K562 (cell line): ENCODE results near the gene ADAM10. TPM values are rescaled to one million over a fixed set of nuclear protein-coding genes. Genes with fewer than 3 reads are reported as not detected.

ENCODE experiments used
- ATAC-seq: fragments of 200-7000 bp; cut with Tn5 transposase; 3 replicates; pipeline ENCODE4 v1.9.1; 2020; ENCODE audit warnings: moderate library complexity
- BruUV-seq: library from RNA; stranded (reverse); fragments of 400-500 nt; replicated peaks from 2 replicates; lab custom pipeline; 2021; lab: Mats Ljungman, UMichigan
- CTCF ChIA-PET: fragments of 300-600 bp; formaldehyde crosslinking; extraction: SDS; loops from one replicate; lab custom pipeline; 2021; ENCODE audit warnings: low intra/inter-chr PET ratio; lab: Yijun Ruan, JAX
- POLR2A ChIA-PET: fragments of 300-600, 350-650 bp; sonication (Branson Sonifier 250); formaldehyde crosslinking; extraction: SDS; loops from one replicate; lab custom pipeline; 2021; ENCODE audit warnings: antibody characterized with exemption, inconsistent platforms; lab: Yijun Ruan, JAX
- DNase-seq, 4 experiments: peaks; one replicate each; pipeline versions ENCODE4 v3.0.0 to v3.0.0-alpha.2; 2011 to 2018; ENCODE audit warnings: low spot score in 3 of 4, mixed read lengths in 3 of 4; ENCODE audit errors: extremely low read depth in 1 of 4
- FAIRE-seq: peaks from 2 replicates; lab custom pipeline; 2011; peaks lifted over from hg19 to GRCh38; lab: Jason Lieb, UNC
- H2AFZ ChIP-seq: 2 replicates; pipeline ENCODE4 v1.6.0; 2011; ENCODE audit warnings: low read depth, low read length, control low read depth, inconsistent platforms
- H3K27ac ChIP-seq: fragments of 200-600 bp; 3 replicates; pipeline ENCODE4 v1.8.0; 2011; ENCODE audit warnings: low read depth, mild to moderate bottlenecking, control low read depth, inconsistent platforms, low read length, moderate library complexity, mixed read lengths; ENCODE audit errors: extremely low read depth
- H3K27me3 ChIP-seq, 2 experiments: fragments of 300-600 bp in 1 of 2; 2 replicates in 1 of 2; 3 replicates in 1 of 2; pipeline versions ENCODE4 v1.6.0 to v1.8.0; 2011; ENCODE audit warnings: inconsistent platforms in 2 of 2, low read length in 2 of 2, mild to moderate bottlenecking in 1 of 2, mixed read lengths in 1 of 2, moderate library complexity in 1 of 2; ENCODE audit not compliant: control insufficient read depth in 2 of 2, insufficient read depth in 2 of 2
- H3K36me3 ChIP-seq: fragments of 300-600 bp; 3 replicates; pipeline ENCODE4 v1.8.0; 2011; ENCODE audit warnings: mild to moderate bottlenecking, low read length, inconsistent platforms; ENCODE audit not compliant: control insufficient read depth, insufficient read depth
- H3K4me1 ChIP-seq, 2 experiments: fragments of 200-600 bp in 1 of 2; replicated peaks in 1 of 2; 2 replicates in 1 of 2; 3 replicates in 1 of 2; pipeline versions ENCODE4 v1.5.1 to v1.8.0; 2011; ENCODE audit warnings: inconsistent platforms in 2 of 2, low read length in 2 of 2, mild to moderate bottlenecking in 1 of 2, mixed read lengths in 1 of 2, moderate library complexity in 1 of 2; ENCODE audit not compliant: control insufficient read depth in 2 of 2, insufficient read depth in 2 of 2
- H3K4me2 ChIP-seq: 2 replicates; pipeline ENCODE4 v1.6.1; 2011; ENCODE audit warnings: low read length, control low read depth, inconsistent platforms, mixed read lengths; ENCODE audit not compliant: insufficient read depth
- H3K4me3 ChIP-seq: fragments of 200-600 bp; sonication (generic), shearing (Covaris generic); 2 replicates; pipeline ENCODE4 v1.5.1; 2016; ENCODE audit warnings: control low read depth, inconsistent platforms
- H3K79me2 ChIP-seq: fragments of 200-600 bp; 3 replicates; pipeline ENCODE4 v1.8.0; 2011; ENCODE audit warnings: low read length, inconsistent platforms; ENCODE audit not compliant: control insufficient read depth, insufficient read depth
- H3K9ac ChIP-seq, 2 experiments: 2 replicates each; pipeline versions ENCODE4 v1.6.0 to v1.6.1; 2011; ENCODE audit warnings: low read depth in 2 of 2, low read length in 2 of 2, control low read depth in 1 of 2, inconsistent platforms in 1 of 2, mild to moderate bottlenecking in 1 of 2, mixed read lengths in 1 of 2; ENCODE audit not compliant: insufficient read depth in 1 of 2
- H3K9me1 ChIP-seq: one replicate; pipeline ENCODE4 v1.6.0; 2011; ENCODE audit warnings: inconsistent platforms, mild to moderate bottlenecking, low read length, moderate library complexity; ENCODE audit not compliant: control insufficient read depth, insufficient read depth
- H3K9me3 ChIP-seq: replicated peaks from 2 replicates; pipeline ENCODE4 v1.5.1; 2011; ENCODE audit warnings: low read depth, low read length, inconsistent platforms; ENCODE audit not compliant: control insufficient read depth, insufficient read depth
- H4K20me1 ChIP-seq: replicated peaks from 2 replicates; pipeline ENCODE4 v1.6.1; 2011; ENCODE audit warnings: low read length, inconsistent platforms, mixed read lengths; ENCODE audit not compliant: control insufficient read depth, insufficient read depth
- CHD1 ChIP-seq: fragments of 200-600 bp; sonication (generic); IDR thresholded peaks from one replicate; pipeline ENCODE4 v1.6.1; 2012; ENCODE audit warnings: mild to moderate bottlenecking, moderate library complexity, low read length, inconsistent platforms
- FOSL1 ChIP-seq: fragments of 200-800 bp; sonication (Bioruptor generic); conservative IDR thresholded peaks from 2 replicates; pipeline ENCODE4 v1.6.1; 2016; ENCODE audit warnings: missing genetic modification characterization, missing compliant biosample characterization
- KDM1A ChIP-seq, 2 experiments: fragments of 450-650 bp; IDR thresholded peaks; 2 replicates each; pipeline ENCODE4 v1.6.1; 2016; ENCODE audit warnings: mild to moderate bottlenecking in 2 of 2
- MECOM ChIP-seq: fragments of 250-450 bp; sonication (Bioruptor Pico); IDR thresholded peaks from 2 replicates; pipeline ENCODE4 v1.8.0; 2022; ENCODE audit warnings: inconsistent platforms
- PHB2 ChIP-seq: fragments of 450-650 bp; IDR thresholded peaks from 2 replicates; pipeline ENCODE4 v1.6.1; 2017; ENCODE audit warnings: low read depth
- PHF20 ChIP-seq: fragments of 450-650 bp; IDR thresholded peaks from 2 replicates; pipeline ENCODE4 v1.6.1; 2018; ENCODE audit not compliant: partially characterized antibody
- POU5F1 ChIP-seq: fragments of 150-350 bp; IDR thresholded peaks from 2 replicates; pipeline ENCODE4 v1.6.1; 2014; ENCODE audit warnings: borderline replicate concordance, low read length, low read depth, mild to moderate bottlenecking; ENCODE audit not compliant: partially characterized antibody
- SMARCC2 ChIP-seq: fragments of 450-650 bp; IDR thresholded peaks from 2 replicates; pipeline ENCODE4 v1.6.1; 2017; ENCODE audit warnings: antibody characterized with exemption, moderate library complexity, mild to moderate bottlenecking, low read depth
- TAF9B ChIP-seq: fragments of 450-650 bp; IDR thresholded peaks from 2 replicates; pipeline ENCODE4 v1.6.1; 2018; ENCODE audit warnings: mild to moderate bottlenecking; ENCODE audit not compliant: partially characterized antibody
- ZKSCAN1 ChIP-seq: fragments of 150-350 bp; IDR thresholded peaks from 2 replicates; pipeline ENCODE4 v1.6.1; 2016; ENCODE audit warnings: low read depth, low read length
- ZNF239 ChIP-seq: fragments of 250-450 bp; sonication (Bioruptor Pico); IDR thresholded peaks from 2 replicates; pipeline ENCODE4 v1.4.0; 2020; ENCODE audit warnings: mild to moderate bottlenecking
- ZNF41 ChIP-seq: fragments of 250-450 bp; sonication (Bioruptor Pico); conservative IDR thresholded peaks from 2 replicates; pipeline ENCODE4 v1.4.0; 2020; ENCODE audit warnings: mild to moderate bottlenecking
- ZNF586 ChIP-seq: fragments of 450-650 bp; formaldehyde crosslinking; conservative IDR thresholded peaks from 2 replicates; pipeline ENCODE4 v1.4.0; 2020; ENCODE audit warnings: mild to moderate bottlenecking, moderate library complexity
- ZNF766 ChIP-seq: fragments of 200-800 bp; sonication (Bioruptor generic); conservative IDR thresholded peaks from 2 replicates; pipeline ENCODE4 v1.6.1; 2016; ENCODE audit warnings: missing genetic modification characterization, missing compliant biosample characterization
- WGBS: fragments of 100-300 bp; shearing (Covaris generic); methylation state at CpG from one replicate; pipeline ENCODE4 v1.1.6; 2016; ENCODE audit warnings: low coverage, mixed read lengths; ENCODE audit not compliant: insufficient coverage; ENCODE audit errors: missing lambda C conversion rate; 5-methylcytosine and 5-hydroxymethylcytosine counted together
- in situ Hi-C: fragments of 300-500 bp; cut with MboI; formaldehyde crosslinking; loops from 4 replicates; pipeline ENCODE4 v1.15.0; 2018; ENCODE audit warnings: inconsistent platforms, mixed read lengths
- intact Hi-C: fragments of 100-400 bp; cut with micrococcal nuclease; formaldehyde crosslinking; loops from 2 replicates; pipeline ENCODE4 v1.14.2; 2022
- polyA plus RNA-seq, 8 experiments: library from polyadenylated mRNA; depleted of rRNA in 4 of 8; stranded (reverse) in 5 of 8; unstranded in 3 of 8; fragments of >200 nt; fragmentation: Nextera tagmentation in 2 of 8; fragmentation: Illumina TruSeq in 1 of 8; extraction: Ambion mirVana in 2 of 8; extraction: Trizol in 1 of 8; gene quantifications; 2 replicates each; pipeline versions ENCODE4 v1.2.1 to v1.2.3, GENCODE V29; 2011 to 2014; ENCODE audit warnings: inconsistent platforms in 1 of 8, missing spikeins in 1 of 8
- total RNA-seq, 7 experiments: library from RNA; depleted of rRNA in 6 of 7; stranded (reverse); fragments of >200 nt in 6 of 7; fragmentation: Illumina TruSeq in 2 of 7; extraction: Trizol in 2 of 7; gene quantifications; 2 replicates each; pipeline versions ENCODE4 v1.2.1 to v1.2.3, GENCODE V29; 2011 to 2021; ENCODE audit warnings: low replicate concordance in 1 of 7
- TF ChIP-seq, protein P1 (sequence below): fragments of 150-350 bp; conservative IDR thresholded peaks from 2 replicates; pipeline ENCODE4 v1.6.1; 2014; ENCODE audit warnings: low read length
- TF ChIP-seq, protein P2 (sequence below): IDR thresholded peaks from 2 replicates; pipeline ENCODE4 v1.6.1; 2014; ENCODE audit warnings: antibody characterized with exemption

ADAM10 gene
- total and polyA plus RNA-seq, 9 of the 15 experiments (the other 6 are each of a cell fraction or from before 2014, with no cell fraction given) = 11.9 to 152 (median 57.3) TPM

GRCh38 chr15:58627046-58627445, 122.5 kb downstream of the ADAM10 start:
- H3K36me3 ChIP-seq = peaks cover 49% of the 10 kb centered on the region
- DNase-seq (no peak), ATAC-seq (no peak), FAIRE-seq (no peak)
- no peaks in the 10 kb centered on the region for H3K79me2 ChIP-seq
- H3K4me1 ChIP-seq = no peaks in the 10 kb centered on the region
- H2AFZ ChIP-seq = no peak overlapping the region
- H3K9ac ChIP-seq = no peak overlapping the region
- no peak overlapping the region for H3K4me3 ChIP-seq
- ChIA-PET POLR2A (no interaction called here), CTCF (no interaction called here)
- in situ Hi-C loops (no loop called here), intact Hi-C loops (no loop called here)
- WGBS = 62% methylated on average over 2 of the region's 2 CpGs
- no peaks in the 10 kb centered on the region for H3K9me1 ChIP-seq
- H3K9me3 ChIP-seq = no peaks in the 10 kb centered on the region
- H3K4me2 ChIP-seq = no peak overlapping the region
- TF ChIP-seq FOSL1 (tag) (no peak), ZNF766 (CRISPR knock-in tag) (no peak), SMARCC2 (no peak), POU5F1 (no peak), TAF9B (no peak), ZNF586 (CRISPR knock-in tag) (no peak), PHF20 (no peak), ZNF239 (no peak), MECOM (CRISPR knock-in tag) (no peak), PHB2 (no peak), CHD1 (no peak), KDM1A (IDR thresholded peaks at IDR 0.05) (no peak), ZNF41 (no peak), ZKSCAN1 (no peak)
- TF ChIP-seq, protein P1, sequence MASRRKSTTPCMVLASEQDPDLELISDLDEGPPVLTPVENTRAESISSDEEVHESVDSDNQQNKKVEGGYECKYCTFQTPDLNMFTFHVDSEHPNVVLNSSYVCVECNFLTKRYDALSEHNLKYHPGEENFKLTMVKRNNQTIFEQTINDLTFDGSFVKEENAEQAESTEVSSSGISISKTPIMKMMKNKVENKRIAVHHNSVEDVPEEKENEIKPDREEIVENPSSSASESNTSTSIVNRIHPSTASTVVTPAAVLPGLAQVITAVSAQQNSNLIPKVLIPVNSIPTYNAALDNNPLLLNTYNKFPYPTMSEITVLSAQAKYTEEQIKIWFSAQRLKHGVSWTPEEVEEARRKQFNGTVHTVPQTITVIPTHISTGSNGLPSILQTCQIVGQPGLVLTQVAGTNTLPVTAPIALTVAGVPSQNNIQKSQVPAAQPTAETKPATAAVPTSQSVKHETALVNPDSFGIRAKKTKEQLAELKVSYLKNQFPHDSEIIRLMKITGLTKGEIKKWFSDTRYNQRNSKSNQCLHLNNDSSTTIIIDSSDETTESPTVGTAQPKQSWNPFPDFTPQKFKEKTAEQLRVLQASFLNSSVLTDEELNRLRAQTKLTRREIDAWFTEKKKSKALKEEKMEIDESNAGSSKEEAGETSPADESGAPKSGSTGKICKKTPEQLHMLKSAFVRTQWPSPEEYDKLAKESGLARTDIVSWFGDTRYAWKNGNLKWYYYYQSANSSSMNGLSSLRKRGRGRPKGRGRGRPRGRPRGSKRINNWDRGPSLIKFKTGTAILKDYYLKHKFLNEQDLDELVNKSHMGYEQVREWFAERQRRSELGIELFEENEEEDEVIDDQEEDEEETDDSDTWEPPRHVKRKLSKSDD = no peak
- TF ChIP-seq, protein P2, sequence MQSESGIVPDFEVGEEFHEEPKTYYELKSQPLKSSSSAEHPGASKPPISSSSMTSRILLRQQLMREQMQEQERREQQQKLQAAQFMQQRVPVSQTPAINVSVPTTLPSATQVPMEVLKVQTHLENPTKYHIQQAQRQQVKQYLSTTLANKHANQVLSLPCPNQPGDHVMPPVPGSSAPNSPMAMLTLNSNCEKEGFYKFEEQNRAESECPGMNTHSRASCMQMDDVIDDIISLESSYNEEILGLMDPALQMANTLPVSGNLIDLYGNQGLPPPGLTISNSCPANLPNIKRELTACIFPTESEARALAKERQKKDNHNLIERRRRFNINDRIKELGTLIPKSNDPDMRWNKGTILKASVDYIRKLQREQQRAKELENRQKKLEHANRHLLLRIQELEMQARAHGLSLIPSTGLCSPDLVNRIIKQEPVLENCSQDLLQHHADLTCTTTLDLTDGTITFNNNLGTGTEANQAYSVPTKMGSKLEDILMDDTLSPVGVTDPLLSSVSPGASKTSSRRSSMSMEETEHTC = no peak
- no peaks in the 10 kb centered on the region for H4K20me1 ChIP-seq
- no peak overlapping the region for H3K27ac ChIP-seq
- H3K27me3 ChIP-seq = no peaks in the 10 kb centered on the region
- no TSS peak for BruUV-seq
